CD4-positive, alpha-beta memory T cell (primary cell): Measurements from ENCODE around the gene PRDM12. TPM values are rescaled to one million over a fixed set of nuclear protein-coding genes. Genes with fewer than 3 reads are reported as not detected.

Experiments used
- CTCF ChIA-PET: fragments of 350-600 bp; sonication (Branson Sonifier 250); formaldehyde crosslinking; loops from one replicate; lab custom pipeline; 2021; ENCODE audit warnings: inconsistent platforms; ENCODE audit not compliant: partially characterized antibody; lab: Charles Lee
- POLR2A ChIA-PET: fragments of 350-600 bp; sonication (Branson Sonifier 250); formaldehyde crosslinking; loops from one replicate; lab custom pipeline; 2021; ENCODE audit not compliant: partially characterized antibody; lab: Charles Lee
- DNase-seq, 5 donors: peaks; one replicate each; pipeline versions ENCODE4 v3.0.0 to v3.0.0-alpha.2; 2020 to 2022; ENCODE audit warnings: mixed read lengths in 1 of 5
- H3K27ac ChIP-seq: one replicate; pipeline ENCODE4 v1.7.0; 2013; ENCODE audit warnings: low read depth, low read length
- H3K27me3 ChIP-seq: 2 replicates; pipeline ENCODE4 v1.7.0; 2013; ENCODE audit warnings: mild to moderate bottlenecking, low read length, moderate library complexity; ENCODE audit not compliant: insufficient read depth
- H3K36me3 ChIP-seq: 2 replicates; pipeline ENCODE4 v1.7.0; 2013; ENCODE audit warnings: mild to moderate bottlenecking, low read length, moderate library complexity; ENCODE audit not compliant: insufficient read depth
- H3K4me1 ChIP-seq: 2 replicates; pipeline ENCODE4 v1.7.0; 2013; ENCODE audit warnings: mild to moderate bottlenecking, low read length, moderate library complexity; ENCODE audit not compliant: insufficient read depth
- H3K4me3 ChIP-seq, 2 donors: one replicate each; pipeline ENCODE4 v1.7.0; 2013; ENCODE audit warnings: low read length in 2 of 2, mild to moderate bottlenecking in 1 of 2
- H3K9me3 ChIP-seq, 2 donors: one replicate each; pipeline ENCODE4 v1.7.0; 2013; ENCODE audit warnings: low read length in 2 of 2, control low read depth in 1 of 2; ENCODE audit not compliant: control insufficient read depth in 1 of 2
- H3K27ac Mint-ChIP-seq, 7 donors: one replicate each; pipeline ENCODE4 v1.8.0; 2020 to 2021; ENCODE audit warnings: mixed read lengths in 7 of 7, mild to moderate bottlenecking in 6 of 7, inconsistent platforms in 3 of 7, moderate library complexity in 3 of 7
- H3K27me3 Mint-ChIP-seq, 2 donors: one replicate each; pipeline ENCODE4 v1.8.0; 2020 to 2021; ENCODE audit warnings: mixed read lengths in 2 of 2
- H3K36me3 Mint-ChIP-seq, 2 donors: one replicate each; pipeline ENCODE4 v1.8.0; 2020 to 2021; ENCODE audit warnings: mixed read lengths in 2 of 2, inconsistent platforms in 1 of 2, mild to moderate bottlenecking in 1 of 2
- H3K4me1 Mint-ChIP-seq, 4 donors: one replicate each; pipeline ENCODE4 v1.8.0; 2020 to 2021; ENCODE audit warnings: mixed read lengths in 4 of 4, mild to moderate bottlenecking in 1 of 4
- H3K4me3 Mint-ChIP-seq, 8 donors: one replicate each; pipeline ENCODE4 v1.8.0; 2020 to 2021; ENCODE audit warnings: mixed read lengths in 8 of 8, mild to moderate bottlenecking in 7 of 8, moderate library complexity in 6 of 8, inconsistent platforms in 3 of 8
- H3K9me3 Mint-ChIP-seq, 8 donors: one replicate each; pipeline ENCODE4 v1.8.0; 2020 to 2021; ENCODE audit warnings: mixed read lengths in 8 of 8, mild to moderate bottlenecking in 5 of 8, inconsistent platforms in 3 of 8, moderate library complexity in 1 of 8
- intact Hi-C: fragments of 100-400 bp; cut with micrococcal nuclease; formaldehyde crosslinking; loops from one replicate; pipeline ENCODE4 v1.15.1; 2023
- polyA plus RNA-seq, 2 donors: library from polyadenylated mRNA; unstranded; fragments of 300-500 nt; fragmentation: Illumina TruSeq; gene quantifications; one replicate each; pipeline ENCODE4 v1.2.3, GENCODE V29; 2021
- total RNA-seq, 2 experiments: library from RNA; stranded (reverse); gene quantifications; one replicate each; pipeline ENCODE4 v1.2.3, GENCODE V29; 2021

Gene PRDM12
- total and polyA plus RNA-seq, 4 experiments from 2014 or later = 0.11 TPM; not detected in 3

DNA sequence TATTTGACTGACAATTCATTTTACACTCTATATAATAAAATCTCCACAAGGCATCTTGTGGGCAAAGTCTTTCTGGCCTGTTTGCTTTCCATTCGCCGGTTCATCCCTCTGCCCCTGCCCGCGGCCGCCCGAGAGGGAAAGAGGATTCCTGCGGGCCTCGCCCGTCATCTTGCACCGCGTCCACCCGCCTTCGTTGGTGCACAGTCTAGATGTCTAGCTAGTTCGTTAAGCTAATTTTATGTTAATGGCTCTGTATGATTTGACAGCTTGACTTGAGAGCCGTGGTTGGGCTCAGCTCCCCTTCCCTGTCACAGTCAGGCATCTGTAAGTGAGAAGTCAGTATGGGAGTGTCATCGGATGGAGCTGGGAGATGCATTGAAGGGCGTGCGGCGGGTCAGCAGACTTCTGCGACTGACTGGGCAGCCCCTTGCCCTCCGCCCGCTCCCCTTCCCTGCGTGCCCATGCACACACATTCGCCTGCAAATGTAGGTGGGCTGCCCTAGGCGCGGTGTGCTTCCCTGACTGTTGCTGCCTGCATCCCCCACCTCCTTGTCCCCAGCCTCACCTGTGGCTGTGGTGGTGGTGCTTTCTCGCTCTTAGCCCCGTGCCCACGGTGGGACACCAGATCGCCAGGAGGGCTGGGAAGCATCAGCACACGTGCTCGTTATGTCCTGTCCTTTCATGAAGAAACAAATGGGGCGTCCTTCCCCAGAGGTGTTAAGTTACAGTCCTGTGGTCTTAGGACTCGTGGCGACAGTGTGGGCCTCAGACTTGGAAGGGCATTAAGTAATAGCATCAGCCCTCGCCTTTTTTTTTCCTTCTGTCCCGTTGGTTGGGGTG, 25.9 kb upstream of the PRDM12 start:
- Histone ChIP-seq H3K4me1 (no peaks in the 10 kb centered on the region), H3K36me3 (peaks cover 14% of the 10 kb centered on the region), H3K27me3 (no peaks in the 10 kb centered on the region), H3K27ac (no peak overlapping the region), H3K4me3 (no peak overlapping the region), H3K9me3 (no peaks in the 10 kb centered on the region)
- POLR2A ChIA-PET = no interaction called here
- Mint-ChIP-seq H3K36me3 (peaks cover 39% of the 10 kb centered on the region in 2 donors), H3K9me3 (no peaks in the 10 kb centered on the region), H3K27me3 (no peaks in the 10 kb centered on the region), H3K27ac (peak overlapping the region in 1 of 7 donors; percentile 29), H3K4me1 (no peaks in the 10 kb centered on the region), H3K4me3 (no peak overlapping the region)
- no peak for DNase-seq
- intact Hi-C loops = no loop called here
- CTCF ChIA-PET = no interaction called here

- POLR2A ChIA-PET = no interaction called here
- Mint-ChIP-seq H3K27me3 (no peaks in the 10 kb centered on the region), H3K36me3 (peaks cover 35 to 36% of the 10 kb centered on the region in 2 donors), H3K9me3 (no peaks in the 10 kb centered on the region), H3K4me3 (no peak overlapping the region), H3K4me1 (no peaks in the 10 kb centered on the region), H3K27ac (peak overlapping the region in 1 of 7 donors; percentile 53)
- no peak overlapping the region for H3K27ac ChIP-seq
- H3K4me3 ChIP-seq = no peak overlapping the region
- intact Hi-C loops = no loop called here
- CTCF ChIA-PET = no interaction called here
- DNase-seq = no peak
- H3K36me3 ChIP-seq = peaks cover 14% of the 10 kb centered on the region
- H3K9me3 ChIP-seq = no peaks in the 10 kb centered on the region
- H3K27me3 ChIP-seq = no peaks in the 10 kb centered on the region
- H3K4me1 ChIP-seq = no peaks in the 10 kb centered on the region
Measured at GRCh38 chr9:130639124-130639765, 25.1 kb upstream of the PRDM12 start.

DNA sequence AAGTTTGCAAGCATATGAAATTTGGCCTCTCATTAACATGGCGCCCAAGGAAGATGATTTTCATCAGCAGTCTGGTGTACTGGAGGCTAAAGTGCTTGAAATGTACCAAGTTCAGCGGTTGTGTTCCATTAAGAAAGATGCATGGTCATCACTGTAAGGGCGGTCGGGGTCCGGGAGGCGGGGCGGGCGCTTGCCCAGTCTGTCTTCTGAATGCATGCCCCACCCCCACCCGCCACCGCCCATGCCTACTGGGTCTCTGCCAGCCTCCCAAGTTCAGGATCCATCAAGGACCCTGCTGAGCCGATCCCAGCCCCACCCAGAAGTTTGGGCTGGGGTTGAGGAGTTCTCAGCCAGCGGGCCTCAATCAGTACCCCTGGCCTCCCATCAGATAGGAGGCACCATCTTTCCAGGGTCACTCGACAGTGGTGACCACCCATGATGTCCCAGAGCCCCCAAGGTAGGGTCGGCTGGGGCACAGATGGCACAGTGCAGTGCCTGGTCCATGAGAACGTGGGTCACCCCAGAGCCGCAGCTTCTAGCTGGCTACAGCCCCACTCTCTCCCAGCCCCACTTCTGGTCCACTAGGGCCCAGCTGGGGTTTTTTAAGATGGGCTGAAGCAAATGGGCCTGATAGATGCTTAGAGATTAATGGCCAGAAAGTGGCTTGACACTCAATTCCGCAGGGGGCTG, 24.4 kb upstream of the PRDM12 start:
- ChIA-PET CTCF (no interaction called here), POLR2A (no interaction called here)
- no peak for DNase-seq
- intact Hi-C loops = no loop called here
- Mint-ChIP-seq H3K36me3 (peaks cover 31% of the 10 kb centered on the region in 2 donors), H3K27ac (no peak overlapping the region), H3K9me3 (no peaks in the 10 kb centered on the region), H3K27me3 (no peaks in the 10 kb centered on the region), H3K4me1 (no peaks in the 10 kb centered on the region), H3K4me3 (no peak overlapping the region)
- Histone ChIP-seq H3K4me3 (no peak overlapping the region), H3K36me3 (peaks cover 8% of the 10 kb centered on the region), H3K27me3 (no peaks in the 10 kb centered on the region), H3K9me3 (no peaks in the 10 kb centered on the region), H3K4me1 (no peaks in the 10 kb centered on the region), H3K27ac (no peak overlapping the region)

GRCh38 chr9:130640681-130641080, 23.7 kb upstream of the PRDM12 start:
- CTCF ChIA-PET = no interaction called here
- H3K9me3 ChIP-seq = no peaks in the 10 kb centered on the region

DNA sequence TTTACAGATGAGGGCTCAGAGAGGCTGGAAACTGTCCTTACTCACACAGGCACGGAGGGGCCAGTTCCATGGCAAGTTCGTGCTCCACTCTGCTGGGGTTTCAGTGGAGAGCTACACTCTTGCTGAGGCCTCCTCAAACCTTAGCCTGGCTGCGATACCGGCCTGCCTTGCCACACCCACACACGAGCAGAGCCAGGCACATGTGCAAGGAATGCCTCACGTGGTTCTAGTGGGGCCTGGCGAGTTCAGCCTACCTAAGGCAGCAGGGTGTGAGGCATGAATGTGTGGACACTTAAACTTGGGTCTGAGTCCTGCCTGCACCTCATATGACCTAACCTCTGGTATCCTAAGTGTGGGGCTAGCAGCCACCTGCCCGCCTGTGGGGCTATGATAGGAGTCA, 21.5 kb upstream of the PRDM12 start:
- Mint-ChIP-seq H3K27ac (no peak overlapping the region), H3K4me3 (no peak overlapping the region), H3K27me3 (peaks cover 0 to 2% of the 10 kb centered on the region in 2 donors), H3K9me3 (peaks cover 3 to 16% (median 8%) of the 10 kb centered on the region in 8 donors), H3K36me3 (peaks cover 13 to 21% of the 10 kb centered on the region in 2 donors), H3K4me1 (peaks cover 0 to 2% (median 0%) of the 10 kb centered on the region in 4 donors)
- ChIA-PET POLR2A (no interaction called here), CTCF (no interaction called here)
- Histone ChIP-seq H3K4me1 (no peaks in the 10 kb centered on the region), H3K27me3 (no peaks in the 10 kb centered on the region), H3K36me3 (no peaks in the 10 kb centered on the region), H3K4me3 (no peak overlapping the region), H3K9me3 (no peaks in the 10 kb centered on the region), H3K27ac (no peak overlapping the region)
- intact Hi-C loops = no loop called here
- DNase-seq = no peak

More at GRCh38 chr9:130640681-130641080, 23.7 kb upstream of the PRDM12 start:
- Histone ChIP-seq H3K36me3 (peaks cover 4% of the 10 kb centered on the region), H3K27me3 (no peaks in the 10 kb centered on the region), H3K27ac (no peak overlapping the region), H3K4me3 (no peak overlapping the region), H3K4me1 (no peaks in the 10 kb centered on the region)
- H3K36me3 Mint-ChIP-seq = peaks cover 27 to 28% of the 10 kb centered on the region in 2 donors
- H3K9me3 Mint-ChIP-seq = peaks cover under 1 to 3% (median under 1%) of the 10 kb centered on the region in 8 donors
- intact Hi-C loops = no loop called here
- no peak overlapping the region for H3K4me3 Mint-ChIP-seq
- POLR2A ChIA-PET = interaction anchor here (0.5 kb wide), 1 partner anchor 603 kb away, joined by 4 read pairs; no protein-coding TSS in a partner anchor
- no peaks in the 10 kb centered on the region for H3K27me3 Mint-ChIP-seq
- DNase-seq = no peak
- no peak overlapping the region for H3K27ac Mint-ChIP-seq
- H3K4me1 Mint-ChIP-seq = no peaks in the 10 kb centered on the region

- no peak for DNase-seq
- POLR2A ChIA-PET = no interaction called here
- Mint-ChIP-seq H3K4me1 (peaks cover 0 to 1% (median 0%) of the 10 kb centered on the region in 4 donors), H3K9me3 (peaks cover 0 to 7% (median 4%) of the 10 kb centered on the region in 8 donors), H3K4me3 (no peak overlapping the region), H3K27ac (no peak overlapping the region), H3K27me3 (peaks cover 12 to 16% of the 10 kb centered on the region in 2 donors), H3K36me3 (peaks cover 0 to 3% of the 10 kb centered on the region in 2 donors)
- no peaks in the 10 kb centered on the region for H3K4me1 ChIP-seq
- CTCF ChIA-PET = no interaction called here
- H3K4me3 ChIP-seq = no peak overlapping the region
- intact Hi-C loops = no loop called here
- no peaks in the 10 kb centered on the region for H3K9me3 ChIP-seq
- H3K27ac ChIP-seq = no peak overlapping the region
- H3K27me3 ChIP-seq = no peaks in the 10 kb centered on the region
- H3K36me3 ChIP-seq = no peaks in the 10 kb centered on the region
Measured at GRCh38 chr9:130651221-130651620, 13.2 kb upstream of the PRDM12 start.

DNA sequence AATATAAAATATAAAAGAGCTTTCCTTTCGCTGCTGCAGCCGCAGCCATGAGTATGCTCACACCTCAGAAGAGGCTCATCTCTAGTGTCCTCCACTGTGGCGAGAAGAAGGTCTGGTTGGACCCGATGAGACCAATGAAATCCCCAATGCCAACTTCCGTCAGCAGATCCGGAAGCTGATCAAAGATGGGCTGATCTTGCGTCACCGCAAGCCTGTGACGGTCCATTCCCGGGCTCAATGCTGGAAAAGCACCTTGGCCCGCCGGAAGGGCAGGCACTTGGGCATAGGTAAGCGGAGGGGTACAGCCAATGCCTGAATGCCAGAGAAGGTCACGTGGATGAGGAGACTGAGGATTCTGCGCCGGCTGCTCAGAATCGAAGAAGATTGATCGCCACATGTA, 12.6 kb upstream of the PRDM12 start:
- ChIA-PET CTCF (no interaction called here), POLR2A (no interaction called here)
- Histone ChIP-seq H3K9me3 (no peaks in the 10 kb centered on the region), H3K4me1 (no peaks in the 10 kb centered on the region), H3K36me3 (no peaks in the 10 kb centered on the region), H3K27me3 (no peaks in the 10 kb centered on the region), H3K4me3 (no peak overlapping the region), H3K27ac (no peak overlapping the region)
- intact Hi-C loops = no loop called here
- peaks cover 0 to 4% (median 2%) of the 10 kb centered on the region in 8 donors for H3K9me3 Mint-ChIP-seq
- peaks cover 15 to 17% of the 10 kb centered on the region in 2 donors for H3K27me3 Mint-ChIP-seq
- no peak overlapping the region for H3K27ac Mint-ChIP-seq
- H3K36me3 Mint-ChIP-seq = no peaks in the 10 kb centered on the region
- no peak overlapping the region for H3K4me3 Mint-ChIP-seq
- H3K4me1 Mint-ChIP-seq = no peaks in the 10 kb centered on the region
- no peak for DNase-seq
